Measurements from ENCODE around the gene RIMKLB. TPM values are rescaled to one million over a fixed set of nuclear protein-coding genes. Genes with fewer than 3 reads are reported as not detected.
"Not testable (repeated sequence)": the region's sequence is repeated elsewhere in the genome, so short reads cannot be mapped to it uniquely, and the experiment has no call there.

RIMKLB gene
- polyA plus RNA-seq, 5 donors: 89.6 to 167 (median 132) TPM

DNA sequence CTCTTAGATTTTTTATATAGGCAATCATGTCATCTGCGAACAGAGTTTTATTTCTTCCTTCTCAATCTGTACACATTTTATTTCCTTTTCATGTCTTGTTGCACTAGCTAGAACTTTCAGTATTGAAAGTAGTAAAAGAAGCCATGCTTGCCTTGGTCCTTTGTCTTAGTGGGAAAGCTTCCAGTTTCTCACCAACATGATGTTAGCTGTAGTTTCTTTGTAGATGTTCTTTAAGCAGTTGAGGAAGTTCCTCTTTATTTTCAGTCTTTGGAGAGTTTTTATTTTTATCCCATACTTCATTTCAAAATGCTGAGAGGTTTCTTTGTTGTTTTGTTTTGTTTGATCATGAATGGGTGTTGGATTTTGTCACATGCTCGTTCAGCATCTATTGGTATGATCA, 12.7 kb upstream of the RIMKLB start:
- no peak for DNase-seq

DNA sequence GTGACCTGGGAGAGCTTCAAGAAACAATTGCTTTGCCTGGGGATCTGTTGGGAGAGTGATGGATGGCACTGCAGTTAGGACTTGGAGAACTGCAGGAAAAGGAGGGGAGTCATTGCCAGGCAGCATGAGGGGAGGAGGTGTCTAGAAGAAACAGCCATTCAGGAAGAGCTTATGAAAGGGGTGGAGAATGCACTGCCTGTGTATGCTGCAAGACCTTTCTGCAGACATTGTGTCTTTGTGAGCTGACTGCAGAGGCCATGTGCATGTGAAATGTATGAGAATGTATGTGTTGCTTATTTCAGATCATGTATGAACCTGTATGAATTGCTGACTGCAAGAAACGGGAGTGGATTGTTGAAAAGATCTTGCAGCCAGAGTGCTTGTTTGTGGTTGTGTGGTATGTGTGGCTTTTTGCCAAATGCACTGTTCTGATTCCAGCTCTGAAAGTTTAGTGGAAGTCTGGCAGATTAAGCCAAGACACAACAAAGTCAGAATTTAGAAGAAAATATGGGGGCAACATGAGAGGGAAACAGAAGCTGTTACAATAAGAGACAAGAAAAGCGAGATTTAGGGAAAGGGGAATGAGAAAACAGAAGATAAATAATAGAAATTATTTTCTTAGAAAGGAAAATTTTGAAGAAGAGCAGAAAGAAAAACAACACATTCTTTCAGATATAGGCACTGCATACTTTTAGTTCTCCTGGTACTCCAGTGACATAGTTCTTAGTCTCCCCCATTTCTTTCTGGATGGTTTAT, 9.8 kb upstream of the RIMKLB start:
- DNase-seq: peak; percentile 80 to 83

DNA sequence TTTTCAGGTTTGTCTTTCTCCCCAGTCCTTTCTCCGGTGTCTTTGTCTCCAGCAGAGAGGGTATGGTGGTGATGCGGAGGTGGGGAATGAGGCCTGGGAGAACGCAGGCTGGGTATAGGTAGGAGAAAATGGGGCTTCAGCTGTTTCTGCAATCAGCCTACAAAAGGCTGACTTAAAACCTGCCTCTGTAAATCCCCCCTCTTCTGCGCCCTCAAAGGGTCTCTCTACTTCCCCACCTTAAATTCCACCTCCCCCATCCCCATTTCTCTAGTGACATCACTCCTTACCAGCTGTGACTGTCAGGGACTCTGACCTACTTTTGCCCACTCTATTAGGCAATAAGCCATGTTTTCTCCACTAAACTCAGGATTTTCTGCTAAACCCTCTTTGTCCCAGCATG, 8.1 kb upstream of the RIMKLB start:
- no peak for DNase-seq

DNA sequence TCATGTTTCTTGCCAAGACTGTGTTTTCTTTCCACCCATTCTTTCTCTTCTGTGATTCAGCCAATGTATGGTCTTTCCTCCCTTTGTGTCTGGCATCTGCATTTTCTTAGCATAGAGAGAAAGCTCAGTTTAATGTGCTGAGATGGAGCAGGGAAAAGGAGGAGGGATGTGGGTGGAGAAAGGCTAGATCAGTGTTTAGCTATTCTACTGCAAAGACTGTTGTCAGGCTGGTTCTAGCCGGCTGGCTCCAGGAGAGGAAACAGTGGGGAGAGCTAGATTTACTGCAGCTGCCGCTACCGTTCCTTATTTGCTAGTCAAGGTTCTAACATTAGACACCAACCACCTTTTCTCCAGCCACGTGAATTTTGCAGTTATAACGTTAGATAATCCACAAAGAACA, 5.2 kb upstream of the RIMKLB start:
- DNase-seq: peak; percentile 75 to 79

DNA sequence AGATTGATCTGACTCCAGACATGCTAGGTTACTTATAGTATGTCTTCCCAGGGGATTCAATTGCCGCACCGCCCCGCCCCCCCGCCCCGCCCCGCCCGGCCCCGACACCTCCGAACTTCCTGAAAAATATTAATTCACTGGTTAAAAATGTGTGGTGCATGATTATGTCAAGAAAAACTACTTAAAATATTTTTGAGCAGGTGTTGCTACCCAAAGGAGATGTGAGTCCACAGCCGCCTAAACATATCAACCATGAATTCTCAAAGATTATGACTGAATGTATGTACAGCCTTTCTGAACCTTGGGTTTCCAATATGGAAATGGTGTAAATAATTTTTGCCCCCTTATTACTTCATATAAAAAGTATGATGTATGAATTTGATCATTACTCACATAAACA, 2.7 kb upstream of the RIMKLB start:
- DNase-seq: no peak

DNA sequence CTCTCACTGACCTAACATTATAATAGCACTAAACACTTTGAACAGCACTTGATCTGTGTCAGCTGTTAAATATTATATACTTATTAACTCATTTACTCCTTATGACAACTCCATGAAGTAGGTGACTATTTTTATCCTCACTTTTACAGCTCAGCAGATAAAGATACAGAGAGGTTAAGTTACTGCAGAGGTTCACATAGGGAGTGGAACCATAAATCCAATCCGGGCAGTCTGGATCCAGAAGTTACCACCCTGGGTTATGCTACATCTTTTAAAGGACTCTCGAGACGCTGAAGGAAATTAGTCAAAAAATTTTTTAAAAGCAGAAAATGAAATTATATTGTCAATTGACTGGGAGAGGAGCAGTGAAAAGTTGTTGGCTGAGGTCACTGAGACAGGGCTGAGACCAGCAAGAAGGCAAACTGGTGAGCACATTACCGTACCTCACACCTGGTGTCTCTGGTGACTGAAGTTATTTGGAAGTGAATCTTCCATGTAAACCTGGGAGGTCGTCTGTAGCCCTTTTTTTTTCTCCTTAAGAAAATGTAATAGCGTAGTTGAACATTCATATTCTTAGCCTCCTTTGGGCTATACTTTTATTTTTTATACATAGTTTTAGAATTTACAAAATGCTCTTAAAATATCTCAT, 1.2 kb upstream of the RIMKLB start:
- no peak for DNase-seq

DNA sequence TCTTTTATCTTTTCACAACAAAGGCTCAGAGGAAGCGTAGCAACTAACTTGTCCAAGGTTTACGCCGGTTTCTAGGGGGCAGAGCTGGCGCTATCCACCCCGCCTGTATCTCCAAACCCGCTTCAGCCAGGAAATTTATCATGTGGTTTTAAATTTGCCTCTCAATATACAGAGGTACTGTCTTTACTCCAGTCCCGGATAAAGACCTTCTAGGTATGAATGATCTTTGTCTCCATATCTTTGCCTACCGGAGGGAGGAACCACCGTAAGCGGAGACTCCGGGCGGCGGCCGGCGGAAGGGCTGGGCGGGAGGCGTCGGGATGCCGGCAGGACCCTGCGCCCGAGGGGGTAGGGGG, 693 bp upstream of the RIMKLB start:
- peak in 1 of 2 donors; percentile 64 for DNase-seq

DNA sequence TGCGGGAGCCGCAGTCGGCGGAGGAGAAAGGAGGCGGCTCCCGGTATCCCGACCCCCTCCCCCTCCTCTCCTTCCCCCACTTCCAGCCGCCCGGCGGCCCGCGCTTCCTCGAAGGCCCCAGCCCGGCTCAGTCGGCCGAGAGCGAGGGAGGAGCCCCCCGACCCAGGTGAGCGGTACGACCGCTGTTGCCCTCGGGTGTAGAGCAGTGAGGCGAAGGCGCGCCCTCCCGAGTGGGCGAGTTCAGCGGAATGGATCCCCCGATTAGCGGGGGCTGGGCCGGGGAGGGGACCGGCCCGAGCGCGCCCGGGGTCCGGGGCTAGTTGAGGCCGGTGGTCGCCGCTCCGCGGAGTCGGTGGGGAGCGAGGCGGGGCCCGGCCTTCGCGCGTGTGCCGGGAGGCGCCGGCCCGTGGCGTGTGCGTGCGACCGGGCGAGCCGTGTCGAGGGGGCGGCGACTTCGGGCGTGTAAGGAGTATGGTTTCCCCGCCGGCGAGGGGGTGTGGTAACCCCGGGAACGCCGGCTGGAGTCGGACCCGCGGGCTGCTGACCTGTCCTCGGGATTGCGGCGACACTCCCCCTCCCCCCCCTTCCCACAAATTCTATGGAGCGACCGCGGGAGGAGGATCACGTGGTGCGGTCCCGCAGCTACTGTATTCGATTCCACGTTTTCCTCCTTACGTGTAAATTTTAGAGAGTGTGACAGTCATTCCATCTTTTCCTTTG, 501 bp downstream of the RIMKLB start:
- peak in 1 of 2 donors; percentile 58 for DNase-seq

DNA sequence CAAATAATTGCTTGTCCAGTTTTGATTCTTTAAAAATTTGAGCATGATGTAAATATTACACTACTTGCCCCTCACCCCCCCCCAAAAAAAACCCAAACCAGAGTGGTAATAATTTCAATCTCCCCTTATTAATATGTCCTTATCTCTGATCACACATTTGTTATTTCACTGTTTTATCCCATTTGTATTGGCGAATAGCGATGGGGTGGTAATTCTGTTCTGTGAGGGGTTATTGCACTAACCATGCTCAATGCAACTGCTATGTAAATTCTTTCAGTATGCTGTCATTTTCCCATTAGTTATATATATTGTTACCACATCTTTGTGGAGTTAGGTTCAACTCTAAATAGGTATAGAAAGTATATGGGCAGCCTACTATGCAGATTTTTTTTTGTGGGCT, 1.1 kb downstream of the RIMKLB start:
- DNase-seq: no peak

DNA sequence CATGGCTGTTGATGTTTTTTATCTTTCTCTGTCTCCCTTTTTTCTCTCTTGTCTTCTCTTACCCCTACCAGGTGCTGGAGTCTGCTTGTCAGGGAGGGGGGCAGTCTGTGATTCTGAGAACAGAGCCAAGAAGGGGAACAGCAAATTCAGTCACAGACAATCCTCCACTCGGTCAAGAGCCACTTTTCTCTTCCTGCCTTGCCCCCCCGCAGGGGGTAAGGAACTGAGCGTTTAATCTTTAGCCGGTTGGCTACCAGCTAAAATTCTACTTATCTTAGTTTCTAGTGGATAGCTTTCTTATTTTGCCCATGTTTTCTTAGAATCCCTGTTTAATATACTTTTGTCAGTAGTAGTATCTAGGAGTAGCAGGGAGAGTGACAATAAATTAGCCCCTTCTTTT, 1.9 kb downstream of the RIMKLB start:
- DNase-seq: no peak

DNA sequence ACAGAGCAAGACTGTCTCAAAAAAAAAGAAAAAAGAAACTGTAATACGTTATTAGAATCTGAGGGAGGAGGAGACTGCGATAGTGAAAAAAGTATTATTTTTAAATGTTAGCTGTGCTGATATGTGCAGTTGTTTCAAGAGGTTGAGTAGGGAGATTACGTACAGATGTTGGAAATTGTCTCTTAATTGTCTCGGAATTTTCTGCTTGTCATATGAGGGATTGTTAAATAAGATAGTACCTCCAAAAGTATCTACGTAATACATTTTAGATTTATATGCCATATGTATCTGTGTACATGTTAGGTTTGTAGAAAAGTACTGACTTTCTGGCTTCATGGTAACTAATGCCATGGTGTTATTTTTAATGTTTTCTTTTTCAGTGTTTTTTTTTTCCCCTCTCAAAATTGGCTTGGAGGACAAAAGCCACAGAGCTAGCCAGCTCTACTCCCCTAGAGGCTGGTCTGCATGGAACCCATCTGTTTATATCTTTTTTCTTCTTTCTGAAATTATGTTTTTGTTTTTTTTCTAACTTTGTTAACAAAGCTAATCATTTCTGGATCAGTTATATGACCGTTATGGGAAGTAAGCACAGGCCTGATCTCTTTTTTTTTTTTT, 3.4 kb downstream of the RIMKLB start:
- DNase-seq: no peak

DNA sequence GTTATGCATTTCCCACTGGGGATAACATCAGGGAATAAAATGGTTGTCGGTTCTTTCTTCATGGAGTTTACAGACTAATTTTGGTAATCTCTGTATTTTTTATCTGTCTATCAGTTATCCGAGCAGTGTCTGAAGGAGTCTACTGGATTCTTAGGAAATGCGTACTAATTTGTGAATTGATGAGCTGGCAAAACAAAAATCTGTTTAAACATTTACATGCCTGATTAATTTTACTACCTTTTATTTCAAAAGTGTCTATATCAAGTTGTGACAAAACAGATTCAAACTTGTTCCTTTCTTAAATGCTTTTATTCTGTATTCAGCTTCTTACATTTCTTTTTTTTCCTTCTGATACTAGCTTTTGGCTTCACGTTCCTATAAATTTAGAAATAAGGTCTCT, 4.4 kb downstream of the RIMKLB start:
- no peak for DNase-seq

DNA sequence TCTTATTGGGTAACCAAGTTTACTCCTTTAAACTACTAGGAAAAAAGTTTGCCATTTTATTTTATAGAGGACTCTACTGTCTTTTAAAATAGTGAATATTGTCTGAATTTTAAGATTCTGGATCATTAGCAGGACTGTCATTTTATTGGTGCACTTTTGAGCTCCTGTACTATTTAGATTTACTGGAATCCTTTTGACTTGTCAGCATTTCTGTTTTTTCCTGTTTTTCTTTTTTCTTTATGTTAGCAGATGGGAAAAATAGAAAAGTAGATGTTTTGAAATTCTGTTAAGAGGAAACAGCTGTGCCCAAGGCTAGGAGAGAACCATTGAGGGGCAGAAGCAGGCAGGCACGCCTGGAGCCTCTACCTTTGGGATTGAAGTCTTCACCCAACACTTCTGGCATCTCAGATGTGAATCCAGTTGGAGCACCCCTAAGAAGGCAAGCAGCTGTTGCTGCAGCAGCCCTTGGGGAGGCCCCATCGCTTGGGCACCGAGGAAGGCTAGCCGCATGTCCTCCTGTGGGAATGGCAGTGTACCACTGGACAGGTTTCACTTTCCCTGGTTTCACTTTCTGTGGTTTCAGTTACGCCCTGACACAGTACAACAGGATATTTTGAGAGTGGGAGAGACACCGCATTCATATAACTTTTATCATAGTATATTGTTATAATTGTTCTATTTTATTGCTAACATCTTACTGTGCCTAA, 11.5 kb downstream of the RIMKLB start:
- no peak for DNase-seq

DNA sequence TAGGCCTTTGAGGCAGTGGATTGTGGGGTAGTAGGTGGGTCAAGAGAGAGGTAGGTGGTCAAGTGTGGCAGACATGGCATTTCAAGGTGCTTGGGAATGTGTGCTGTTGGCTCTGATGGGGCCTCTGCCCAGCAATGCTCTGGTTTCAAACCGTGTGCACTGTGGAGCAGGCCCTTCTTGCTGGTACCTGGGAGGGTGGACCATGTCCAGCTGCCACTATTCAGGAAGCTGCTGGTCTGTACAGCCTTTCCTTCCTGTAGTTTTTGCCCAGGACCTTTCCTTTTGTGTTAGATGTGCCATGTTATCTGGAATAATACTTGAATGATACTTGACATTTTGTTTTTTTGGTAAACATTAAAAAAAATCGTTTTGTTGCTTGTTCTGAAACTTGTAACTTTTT, 14.8 kb downstream of the RIMKLB start:
- no peak for DNase-seq

DNA sequence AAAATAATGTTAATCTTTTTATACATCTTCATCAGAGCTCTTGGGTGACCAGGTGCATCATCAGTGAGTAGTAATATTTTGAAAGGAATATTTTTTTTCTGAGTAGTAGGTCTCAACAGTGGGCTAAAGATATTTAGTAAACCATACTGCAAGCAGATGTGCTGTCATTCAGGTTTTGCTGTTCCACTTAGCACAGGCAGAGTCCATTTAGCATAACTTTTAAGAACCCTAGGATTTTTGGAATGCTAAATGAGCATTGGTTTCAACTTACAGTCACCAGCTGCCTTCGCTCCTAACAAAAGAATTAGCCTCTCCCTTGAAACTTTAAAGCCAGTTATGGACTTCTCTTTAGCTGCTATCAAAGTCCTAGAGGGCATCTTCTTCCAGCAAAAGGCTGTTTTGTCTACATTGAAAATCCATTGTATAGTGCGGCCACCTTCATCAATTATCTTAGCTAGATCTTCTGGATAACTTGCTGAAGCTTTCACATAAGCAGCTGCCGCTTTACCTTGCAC, 24.6 kb downstream of the RIMKLB start:
- DNase-seq: no peak

DNA sequence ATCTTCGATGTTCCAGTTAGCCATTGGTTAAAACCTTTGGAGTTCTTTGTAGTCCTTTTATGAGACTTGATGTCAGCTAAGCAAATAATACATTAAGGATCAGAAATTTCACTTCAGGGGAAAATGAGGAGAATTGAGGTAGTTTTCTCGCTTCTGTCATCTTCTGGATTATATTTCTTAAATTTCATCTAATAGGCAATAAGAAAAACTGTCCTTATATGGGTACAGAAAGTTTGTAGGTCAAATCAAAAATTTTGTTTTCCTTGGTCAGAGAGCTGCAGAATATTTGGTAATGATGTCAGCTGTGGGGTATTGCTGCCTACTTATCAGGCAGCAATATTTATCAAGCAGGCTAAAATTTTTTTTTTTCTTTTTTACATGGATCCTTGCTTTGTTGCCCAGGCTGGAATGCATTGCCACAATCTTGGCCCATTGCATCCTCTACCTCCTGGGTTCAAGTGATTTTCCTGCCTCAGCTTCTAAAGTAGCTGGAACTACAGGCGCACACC, 37.1 kb downstream of the RIMKLB start:
- no peak for DNase-seq

DNA sequence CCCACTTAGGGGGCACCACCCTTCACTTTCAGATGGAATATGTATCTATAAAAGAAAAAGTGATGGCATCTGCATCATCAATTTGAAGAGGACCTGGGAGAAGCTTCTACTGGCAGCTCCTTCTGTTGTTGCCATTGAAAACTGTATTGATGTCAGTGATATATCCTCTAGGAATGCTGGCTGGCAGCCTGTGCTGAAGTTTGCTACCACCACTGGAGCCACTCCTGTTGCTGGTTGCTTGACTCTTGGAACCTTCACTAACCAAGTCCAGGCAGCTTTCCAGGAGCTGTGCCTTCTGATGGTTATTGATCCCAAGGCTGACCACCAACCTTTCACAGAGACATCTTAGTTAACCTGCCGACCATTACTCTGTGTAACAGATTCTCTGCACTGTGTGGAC, 44.7 kb downstream of the RIMKLB start:
- DNase-seq: no peak

DNA sequence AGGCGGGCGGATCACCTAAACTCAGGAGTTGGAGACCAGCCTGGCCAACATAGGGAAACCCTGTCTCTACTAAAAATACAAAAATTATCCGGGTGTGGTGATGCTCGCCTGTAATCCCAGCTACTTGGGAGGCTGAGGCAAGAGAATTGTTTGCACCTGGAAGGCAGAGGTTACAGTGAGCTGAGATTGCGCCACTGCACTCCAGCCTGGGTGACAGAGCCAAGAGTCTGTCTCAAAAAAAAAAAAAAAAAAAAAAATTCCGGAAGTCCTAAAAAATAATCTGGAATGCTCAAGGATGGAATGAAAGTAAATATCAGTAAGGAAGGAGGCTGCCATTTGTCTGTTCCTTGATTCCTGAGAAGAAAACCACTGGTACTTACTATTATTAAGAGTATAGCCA, 45.3 kb downstream of the RIMKLB start:
- DNase-seq: not testable (repeated sequence)

DNA sequence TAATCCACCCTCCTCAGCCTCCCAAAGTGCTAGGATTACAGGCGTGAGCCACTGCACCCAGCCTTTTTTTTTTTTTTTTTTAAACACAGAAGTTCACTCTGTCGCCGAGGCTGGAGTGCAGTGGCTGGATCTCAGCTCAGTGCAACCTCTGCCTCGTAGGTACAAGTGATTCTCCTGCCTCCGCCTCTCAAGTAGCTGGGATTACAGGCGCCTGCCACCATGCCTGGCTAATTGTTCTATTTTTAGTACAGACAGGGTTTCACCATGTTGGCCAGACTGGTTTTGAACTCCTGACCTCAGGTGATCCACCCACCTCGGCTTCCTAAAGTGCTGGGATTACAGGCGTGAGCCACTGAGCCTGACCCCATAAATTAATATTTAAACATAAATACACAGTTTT, 47.8 kb downstream of the RIMKLB start:
- not testable (repeated sequence) for DNase-seq

DNA sequence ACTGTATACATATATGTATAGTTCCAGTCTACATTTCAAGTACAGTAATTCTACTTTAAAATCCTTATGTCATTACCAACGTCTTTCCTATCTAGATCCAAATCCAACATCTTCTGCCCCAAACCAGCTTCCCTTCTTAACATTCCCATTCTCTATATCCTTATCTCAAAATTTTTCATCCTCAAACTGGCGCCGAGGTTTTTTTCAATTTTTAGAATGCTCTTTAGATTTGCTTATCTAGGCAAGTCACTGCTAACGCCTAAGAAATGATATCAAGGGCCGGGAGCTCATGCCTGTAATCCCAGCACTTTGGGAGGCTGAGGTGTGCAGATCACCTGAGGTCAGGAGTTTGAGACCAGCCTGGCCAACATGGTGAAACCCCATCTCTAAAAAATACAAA, 48.3 kb downstream of the RIMKLB start:
- DNase-seq: no peak

DNA sequence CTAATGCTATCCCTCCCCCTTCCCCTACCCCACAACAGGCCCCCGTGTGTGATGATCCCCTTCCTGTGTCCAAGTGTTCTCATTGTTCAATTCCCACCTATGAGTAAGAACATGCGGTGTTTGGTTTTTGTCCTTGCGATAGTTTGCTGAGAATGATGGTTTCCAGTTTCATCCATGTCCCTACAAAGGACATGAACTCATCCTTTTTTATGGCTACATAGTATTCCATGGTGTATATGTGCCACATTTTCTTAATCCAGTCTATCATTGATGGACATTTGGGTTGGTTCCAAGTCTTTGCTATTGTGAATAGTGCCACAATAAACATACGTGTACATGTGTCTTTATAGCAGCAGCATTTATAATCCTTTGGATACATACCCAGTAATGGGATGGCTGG, 62.3 kb downstream of the RIMKLB start:
- not testable (repeated sequence) for DNase-seq

DNA sequence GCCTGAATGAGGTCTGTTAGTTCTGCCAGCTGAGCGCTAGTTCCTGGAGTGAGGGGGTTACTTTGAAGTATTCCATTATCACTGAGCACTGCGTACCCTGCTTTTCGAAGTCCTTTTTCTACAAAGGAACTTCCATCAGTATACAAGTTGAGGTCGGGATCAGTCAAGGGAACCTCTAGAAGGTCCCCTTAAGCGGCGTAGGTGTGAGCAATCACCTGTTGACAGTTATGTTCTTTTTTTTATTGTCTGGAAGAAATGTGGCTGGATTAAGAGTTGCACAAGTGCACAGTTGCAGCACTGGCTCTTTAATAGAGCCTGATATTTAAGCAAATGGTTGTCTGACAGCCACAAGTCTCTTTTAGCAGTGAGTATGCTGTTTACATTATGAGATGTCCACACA, 64.9 kb downstream of the RIMKLB start:
- DNase-seq: not testable (repeated sequence)
